Activated T-helper 1 cell treated with Interleukin-2 at 50 U/mL for 16 hours (primary cell): Measurements from ENCODE around the gene GALNT10.
A peak's percentile ranks its signal among the peaks of the same experiment; 100 is the strongest.

ENCODE experiments used
- DNase-seq: peaks from one replicate; pipeline ENCODE4 v3.0.0-alpha.2; 2020; ENCODE audit warnings: low read depth

GALNT10 gene

DNA sequence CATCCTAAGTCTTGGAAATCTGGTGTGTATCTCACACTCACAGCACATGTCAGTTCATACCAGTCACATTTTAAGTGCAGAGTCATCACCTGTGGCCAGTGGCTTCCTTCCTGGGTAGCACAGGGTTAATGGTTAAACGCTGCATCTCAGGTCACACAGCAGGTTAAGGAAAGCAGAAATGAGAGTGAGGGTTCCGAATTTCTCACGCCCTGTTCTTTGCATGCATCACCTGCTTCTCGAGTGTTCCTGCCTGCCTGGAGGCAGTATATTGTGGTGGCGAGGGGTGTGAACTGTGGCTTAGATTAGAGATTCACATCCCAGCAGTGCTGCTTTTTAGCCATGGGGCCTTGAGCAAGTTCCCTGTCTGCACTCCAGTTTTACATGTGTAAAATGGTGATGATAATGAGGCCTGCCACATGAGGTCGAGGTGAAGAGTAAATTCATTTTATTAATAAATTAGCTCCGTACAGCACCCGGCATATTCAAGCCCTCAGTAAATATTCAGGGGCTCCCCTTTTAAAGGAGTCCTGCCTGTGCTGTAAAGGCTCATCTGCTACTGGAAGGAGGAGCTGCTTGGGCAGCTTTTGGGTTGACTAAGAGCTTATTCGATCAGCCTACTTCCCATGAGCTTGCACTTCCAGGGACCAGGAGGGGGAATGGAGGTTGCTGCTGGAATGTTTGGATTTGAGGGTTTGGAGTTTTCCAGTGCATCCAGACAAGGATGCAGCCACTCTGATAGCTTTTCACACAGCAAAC, 194.1 kb downstream of the GALNT10 start:
- no peak for DNase-seq

GRCh38 chr5:154385236-154385512, 194.6 kb downstream of the GALNT10 start:
- DNase-seq, result no peak

- DNase-seq, result no peak
Observed at GRCh38 chr5:154386952-154387629, 196.6 kb downstream of the GALNT10 start.

DNA sequence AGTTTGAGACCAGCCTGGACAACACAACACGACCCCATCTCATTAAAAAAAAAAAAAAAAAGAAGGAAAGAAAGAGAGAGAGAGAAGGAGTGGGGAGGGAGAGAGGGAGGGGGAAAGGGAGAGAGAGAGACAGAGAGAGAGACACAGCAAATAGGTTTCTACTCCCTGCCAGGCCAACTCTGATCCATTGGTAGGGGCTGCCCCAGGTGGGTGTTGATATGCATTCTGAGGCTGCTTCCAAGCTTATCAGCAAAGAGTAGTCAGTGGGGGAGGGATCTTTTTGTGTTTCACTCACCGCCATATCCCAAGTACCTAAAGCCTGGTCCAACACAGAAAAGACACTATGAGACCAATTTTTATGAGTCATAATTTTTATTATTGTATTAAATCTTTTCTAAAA, 198.3 kb downstream of the GALNT10 start:
- no peak for DNase-seq

GRCh38 chr5:154390096-154390495, 199.6 kb downstream of the GALNT10 start:
- no peak for DNase-seq

DNA sequence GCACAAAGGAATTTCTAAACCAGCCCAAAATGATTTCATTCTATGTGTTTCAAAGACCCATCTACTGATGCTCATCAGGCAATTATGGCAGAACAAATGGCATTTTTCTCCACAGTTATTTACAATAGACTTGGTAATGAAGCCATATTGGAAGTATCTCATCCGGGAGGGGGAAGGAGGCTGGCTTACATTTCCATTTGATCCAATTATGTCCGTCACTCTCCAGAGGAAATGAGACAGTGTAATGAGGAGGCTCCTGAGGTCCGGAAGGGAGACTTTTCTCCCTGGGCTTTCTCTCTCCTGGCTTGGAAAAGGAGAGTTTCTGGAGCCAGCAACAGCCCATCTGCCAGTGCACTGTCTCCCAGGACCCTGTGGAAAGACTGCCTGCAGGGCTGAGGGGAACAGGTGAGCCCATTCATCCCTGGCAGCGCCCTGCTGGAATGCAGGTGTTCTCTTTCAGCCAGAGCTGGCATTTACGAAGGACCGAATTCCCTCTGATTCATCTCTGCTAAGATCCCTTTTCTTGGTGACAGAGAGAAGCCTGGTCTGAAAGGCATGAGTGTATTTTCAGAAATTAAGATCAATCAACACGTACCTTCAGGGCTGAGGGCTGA, 200.3 kb downstream of the GALNT10 start:
- DNase-seq, result no peak

GRCh38 chr5:154391788-154392187, 201.3 kb downstream of the GALNT10 start:
- no peak for DNase-seq

- DNase-seq, result no peak
Observed at GRCh38 chr5:154393850-154394249, 203.3 kb downstream of the GALNT10 start.

DNA sequence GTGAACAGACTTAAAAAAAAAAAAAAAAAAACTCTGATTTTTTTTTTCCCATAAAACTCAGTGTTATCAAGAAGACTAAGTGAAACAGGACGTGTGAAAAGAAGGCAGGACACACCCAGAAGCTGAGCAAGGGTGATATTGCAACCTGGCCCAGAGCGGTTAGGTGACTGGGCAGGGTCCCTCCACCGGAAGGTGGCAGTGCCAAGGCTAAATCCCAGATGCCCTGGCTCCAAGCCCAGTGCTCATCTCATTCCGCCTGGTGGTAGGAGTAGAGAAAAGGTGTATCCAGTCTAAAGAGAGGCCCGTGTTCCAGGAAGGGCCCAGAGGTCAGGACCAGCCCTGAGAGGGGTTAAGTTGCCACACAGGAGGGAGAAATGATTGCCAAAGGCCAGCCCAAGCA, 203.8 kb downstream of the GALNT10 start:
- no peak for DNase-seq

- DNase-seq, result no peak
Observed at GRCh38 chr5:154395407-154396106, 205.0 kb downstream of the GALNT10 start.

DNA sequence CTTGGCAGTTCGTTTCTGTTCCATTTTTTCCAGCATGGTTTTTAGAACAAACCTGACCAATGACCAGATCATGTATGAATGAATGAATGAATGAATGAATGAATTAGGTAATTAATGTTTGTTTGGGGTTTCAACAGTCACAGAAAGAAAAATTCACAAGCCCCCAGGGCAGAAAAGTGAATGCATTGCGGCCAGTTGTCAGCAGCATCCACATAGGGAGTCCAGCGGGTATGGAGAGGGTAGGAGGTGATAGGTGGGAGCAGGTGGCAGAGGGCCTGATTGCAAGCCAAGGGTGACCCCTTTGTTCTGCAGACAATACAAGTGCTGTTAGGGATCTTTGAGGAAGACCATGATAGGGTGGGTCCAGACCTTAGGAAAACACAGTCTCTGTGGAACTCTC, 205.6 kb downstream of the GALNT10 start:
- no peak for DNase-seq

DNA sequence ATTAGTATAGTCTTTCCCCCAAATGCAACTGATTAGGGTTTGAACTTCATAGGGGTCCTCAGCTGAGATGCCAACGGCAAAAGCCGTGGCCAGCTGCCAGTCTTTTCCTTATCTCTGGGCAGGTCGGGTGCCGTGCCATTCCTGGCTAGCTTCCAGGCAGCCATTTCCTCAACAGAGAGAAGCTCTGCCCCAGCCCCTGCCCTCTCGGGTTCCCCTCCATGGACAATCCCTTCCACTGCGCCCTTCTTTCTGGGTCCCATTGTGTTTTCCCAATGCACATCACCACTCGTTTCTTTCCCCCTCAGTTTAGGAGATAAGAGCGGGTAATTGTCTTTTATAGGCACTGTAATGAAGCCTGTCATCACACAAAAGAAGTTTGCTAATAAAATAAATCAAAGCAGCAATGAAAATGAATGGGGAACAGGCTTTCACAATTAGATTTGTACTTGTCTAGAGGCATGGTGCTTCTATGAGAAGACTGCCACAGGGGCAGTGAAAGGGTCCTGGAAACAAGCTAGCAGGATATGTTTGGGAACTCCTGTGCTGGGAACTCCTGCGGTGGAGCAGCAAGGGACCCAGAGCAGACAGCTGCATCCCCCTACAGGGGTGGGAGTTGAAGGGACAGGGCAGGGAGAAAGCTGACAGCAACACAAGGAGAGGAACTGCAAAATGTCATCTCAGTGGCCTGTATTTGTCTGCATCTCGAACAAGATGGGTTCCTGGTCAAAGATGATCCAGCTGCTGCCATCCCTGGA, 207.3 kb downstream of the GALNT10 start:
- DNase-seq, result no peak

DNA sequence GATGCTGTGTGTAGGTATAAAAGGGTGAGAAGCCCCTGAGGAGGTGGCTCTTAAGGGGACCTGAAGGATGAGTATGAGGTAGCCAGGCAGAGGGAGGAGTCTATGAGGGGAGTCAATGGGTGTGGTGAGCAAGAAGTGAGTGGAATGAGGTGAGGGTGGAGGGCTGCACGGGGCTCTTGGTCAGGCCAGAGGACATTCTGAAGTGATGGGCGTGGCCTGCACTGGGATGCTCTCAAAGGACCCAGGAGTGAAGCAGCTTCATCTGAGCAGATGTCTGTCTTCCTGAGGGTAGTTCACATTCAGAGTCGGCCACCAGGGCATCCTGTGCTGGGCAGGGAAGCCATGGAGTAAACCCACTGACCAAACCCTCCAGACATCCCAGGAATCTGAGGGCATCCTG, 210.1 kb downstream of the GALNT10 start:
- DNase-seq, result no peak

GRCh38 chr5:154401355-154401754, 210.8 kb downstream of the GALNT10 start:
- no peak for DNase-seq

DNA sequence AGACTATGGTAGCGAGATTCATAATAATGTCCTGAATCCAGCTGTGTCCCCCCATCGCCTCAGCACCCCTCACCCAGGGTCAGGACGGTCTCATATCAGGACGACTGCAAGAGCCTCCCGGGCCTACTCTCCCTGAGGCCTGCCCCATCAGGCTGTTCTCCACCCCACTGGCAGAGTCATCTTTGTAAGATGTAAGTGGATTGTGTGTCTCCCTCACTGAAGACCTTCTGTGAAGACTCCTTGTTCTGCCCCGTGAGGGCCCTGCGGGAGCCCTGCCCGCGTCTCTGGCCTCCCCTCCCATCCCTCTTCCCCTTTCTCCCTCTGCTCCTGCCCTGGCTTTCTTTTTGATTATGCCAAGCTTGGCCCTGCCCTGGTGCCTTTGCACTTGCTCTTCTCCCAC, 211.4 kb downstream of the GALNT10 start:
- no peak for DNase-seq

DNA sequence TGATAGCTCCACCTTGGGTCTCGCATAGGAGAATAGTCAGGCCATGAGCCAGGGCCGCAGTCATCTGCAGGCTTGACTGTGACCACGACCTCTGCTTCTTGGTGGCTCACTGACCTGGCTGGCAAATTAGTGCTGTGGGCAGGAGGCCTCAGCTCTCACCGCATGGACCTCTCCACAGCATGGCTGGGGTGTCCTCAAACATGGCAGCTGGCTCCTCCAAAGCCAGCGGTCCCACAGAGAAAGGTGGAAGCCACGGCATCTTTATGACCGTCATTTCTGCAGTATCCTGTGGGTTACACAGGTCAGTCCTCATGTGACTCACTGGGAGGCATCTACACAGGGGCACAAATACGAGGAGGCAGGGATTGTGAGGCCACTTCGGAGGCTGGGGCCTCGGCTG, 212.1 kb downstream of the GALNT10 start:
- no peak for DNase-seq

GRCh38 chr5:154403234-154403633, 212.7 kb downstream of the GALNT10 start:
- no peak for DNase-seq

DNA sequence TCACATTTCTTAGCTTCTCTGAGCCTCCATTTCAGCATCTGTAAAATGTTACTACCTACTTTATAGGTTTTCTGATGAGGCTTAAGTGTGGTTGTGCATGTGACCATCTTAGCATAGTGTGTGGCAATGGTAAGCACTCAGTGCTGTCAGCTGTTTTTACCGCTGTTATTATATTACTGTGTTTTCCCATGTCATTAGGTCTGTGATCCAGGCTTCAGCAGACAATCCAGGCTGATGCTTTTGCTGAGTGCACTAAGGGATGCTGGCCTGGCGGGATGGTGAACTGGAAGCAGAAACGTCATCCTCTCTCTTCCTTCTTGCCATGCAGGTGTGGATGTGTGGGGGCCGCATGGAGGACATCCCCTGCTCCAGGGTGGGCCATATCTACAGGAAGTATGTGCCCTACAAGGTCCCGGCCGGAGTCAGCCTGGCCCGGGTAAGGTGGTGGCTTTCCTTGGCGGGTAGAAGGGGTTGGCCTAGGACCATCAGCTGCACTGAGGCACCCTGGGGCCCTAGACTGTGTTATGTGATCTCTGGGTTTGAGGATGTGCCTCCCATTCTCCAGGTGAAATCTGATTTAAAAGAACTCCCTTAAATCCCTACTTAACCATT, 213.3 kb downstream of the GALNT10 start:
- no peak for DNase-seq

- DNase-seq, result peak; percentile 42
Observed at GRCh38 chr5:154405078-154405792, 214.7 kb downstream of the GALNT10 start.

DNA sequence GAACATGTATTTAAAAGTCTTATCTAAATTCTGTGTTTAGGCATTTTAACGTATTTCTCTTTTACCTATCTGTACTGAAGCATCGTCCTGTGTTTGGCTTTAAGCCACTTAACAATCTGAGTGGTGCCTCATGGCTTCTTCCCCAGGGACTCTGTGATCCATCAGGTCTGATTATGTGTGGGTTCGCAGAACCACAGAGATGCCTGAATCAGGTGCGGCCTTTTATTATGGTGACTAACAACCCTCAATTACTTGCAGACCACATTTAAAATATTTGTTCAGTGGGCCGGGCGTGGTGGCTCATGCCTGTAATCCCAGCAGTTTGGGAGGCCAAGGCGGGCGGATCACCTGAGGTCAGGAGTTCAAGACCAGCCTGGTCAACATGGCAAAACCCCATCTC, 215.7 kb downstream of the GALNT10 start:
- DNase-seq, result no peak

- DNase-seq, result no peak
Observed at GRCh38 chr5:154406826-154407225, 216.3 kb downstream of the GALNT10 start.
